Upper lobe of right lung (tissue), 1 donor: ENCODE data around the gene KITLG. TPM values are rescaled to one million over a fixed set of nuclear protein-coding genes. Genes with fewer than 3 reads are reported as not detected.

Experiments
- ATAC-seq: fragments of 200-7000 bp; cut with Tn5 transposase; one replicate; pipeline ENCODE4 v1.9.1; 2020; ENCODE audit warnings: mild to moderate bottlenecking, moderate library complexity
- DNase-seq: peaks from one replicate; pipeline ENCODE4 v3.0.0-alpha.2; 2020
- H3K27ac ChIP-seq: fragments of 200-600 bp; one replicate; pipeline ENCODE4 v1.8.0; 2022
- H3K27me3 ChIP-seq: fragments of 200-600 bp; one replicate; pipeline ENCODE4 v1.8.0; 2022; ENCODE audit warnings: mild to moderate bottlenecking
- H3K36me3 ChIP-seq: fragments of 200-600 bp; one replicate; pipeline ENCODE4 v1.8.0; 2022
- H3K4me1 ChIP-seq: fragments of 200-600 bp; one replicate; pipeline ENCODE4 v1.8.0; 2022
- H3K4me3 ChIP-seq: fragments of 200-600 bp; one replicate; pipeline ENCODE4 v1.8.0; 2022; ENCODE audit warnings: mild to moderate bottlenecking
- H3K9me3 ChIP-seq: fragments of 200-600 bp; one replicate; pipeline ENCODE4 v1.8.0; 2022
- intact Hi-C: fragments of 100-400 bp; cut with DNase I; formaldehyde crosslinking; loops from one replicate; pipeline ENCODE4 v1.11.0; 2022
- total RNA-seq: library from RNA; stranded (reverse); fragmentation: NEBNext Ultra II Directional; extraction: Animal tissue kit (Norgen Biotek cat#: 25700); gene quantifications from one replicate; pipeline ENCODE4 v1.2.1, GENCODE V29; 2021
- TF ChIP-seq, protein P1 (sequence below): fragments of 200-600 bp; IDR thresholded peaks from one replicate; pipeline ENCODE4 v1.8.0; 2022; ENCODE audit warnings: antibody characterized with exemption
- donor health status: DM: no; HTN: yes; CAD: no; lungs with severe emphysema.

KITLG gene
- total RNA-seq, 1 donor from 2014 or later, result 68.1 TPM

DNA sequence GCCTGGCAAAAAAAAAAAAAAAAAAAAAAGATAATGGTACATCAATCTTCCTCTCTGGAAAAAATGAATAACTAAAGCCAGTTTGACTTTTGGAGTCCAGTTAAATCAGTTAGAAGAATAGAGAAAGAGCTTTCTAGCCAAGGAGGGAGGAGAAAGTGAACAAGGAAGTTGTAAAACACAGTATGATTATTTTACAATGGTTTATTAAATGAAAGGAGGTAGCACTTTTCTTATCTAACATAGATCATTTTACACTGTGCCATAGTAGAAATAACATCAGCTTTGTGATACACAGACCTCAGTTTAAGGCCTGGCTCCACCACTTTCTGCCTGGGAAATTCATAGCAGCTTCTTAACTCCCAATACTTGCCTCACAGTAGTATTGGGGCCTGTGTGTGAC is 15.4 kb upstream of the KITLG start:
- Histone ChIP-seq H3K36me3 (no peaks in the 10 kb centered on the region), H3K9me3 (no peaks in the 10 kb centered on the region), H3K27ac (no peak overlapping the region), H3K4me1 (no peaks in the 10 kb centered on the region), H3K27me3 (no peaks in the 10 kb centered on the region), H3K4me3 (no peak overlapping the region)
- no peak for DNase-seq
- ATAC-seq, result no peak
- intact Hi-C loops, result no loop called here
- TF ChIP-seq, protein P1, sequence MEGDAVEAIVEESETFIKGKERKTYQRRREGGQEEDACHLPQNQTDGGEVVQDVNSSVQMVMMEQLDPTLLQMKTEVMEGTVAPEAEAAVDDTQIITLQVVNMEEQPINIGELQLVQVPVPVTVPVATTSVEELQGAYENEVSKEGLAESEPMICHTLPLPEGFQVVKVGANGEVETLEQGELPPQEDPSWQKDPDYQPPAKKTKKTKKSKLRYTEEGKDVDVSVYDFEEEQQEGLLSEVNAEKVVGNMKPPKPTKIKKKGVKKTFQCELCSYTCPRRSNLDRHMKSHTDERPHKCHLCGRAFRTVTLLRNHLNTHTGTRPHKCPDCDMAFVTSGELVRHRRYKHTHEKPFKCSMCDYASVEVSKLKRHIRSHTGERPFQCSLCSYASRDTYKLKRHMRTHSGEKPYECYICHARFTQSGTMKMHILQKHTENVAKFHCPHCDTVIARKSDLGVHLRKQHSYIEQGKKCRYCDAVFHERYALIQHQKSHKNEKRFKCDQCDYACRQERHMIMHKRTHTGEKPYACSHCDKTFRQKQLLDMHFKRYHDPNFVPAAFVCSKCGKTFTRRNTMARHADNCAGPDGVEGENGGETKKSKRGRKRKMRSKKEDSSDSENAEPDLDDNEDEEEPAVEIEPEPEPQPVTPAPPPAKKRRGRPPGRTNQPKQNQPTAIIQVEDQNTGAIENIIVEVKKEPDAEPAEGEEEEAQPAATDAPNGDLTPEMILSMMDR, result no peak

DNA sequence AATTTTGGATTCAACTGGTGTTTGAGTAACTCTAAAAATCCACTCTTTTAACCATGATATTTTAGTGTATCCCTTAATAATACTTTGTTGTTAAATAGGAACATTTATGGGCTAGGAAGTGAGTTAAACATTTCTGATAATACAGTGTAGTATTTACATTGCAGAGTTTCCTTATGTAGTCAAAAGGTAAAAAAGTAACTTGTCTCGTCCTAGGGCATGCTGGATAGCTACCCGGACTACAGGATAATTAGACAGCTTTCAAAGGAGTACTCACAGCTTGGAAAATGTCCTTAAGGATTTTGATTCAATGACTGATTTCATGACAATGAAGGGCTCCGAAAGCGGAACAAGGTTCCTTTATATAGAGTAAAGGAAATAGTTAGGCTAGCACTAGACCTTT is 14.5 kb upstream of the KITLG start:
- H3K4me1 ChIP-seq, result no peaks in the 10 kb centered on the region
- H3K36me3 ChIP-seq, result no peaks in the 10 kb centered on the region
- intact Hi-C loops, result no loop called here
- no peak overlapping the region for H3K4me3 ChIP-seq
- H3K27me3 ChIP-seq, result no peaks in the 10 kb centered on the region
- no peak for ATAC-seq
- no peak for DNase-seq
- no peaks in the 10 kb centered on the region for H3K9me3 ChIP-seq
- no peak overlapping the region for H3K27ac ChIP-seq
- TF ChIP-seq, protein P1, result no peak

DNA sequence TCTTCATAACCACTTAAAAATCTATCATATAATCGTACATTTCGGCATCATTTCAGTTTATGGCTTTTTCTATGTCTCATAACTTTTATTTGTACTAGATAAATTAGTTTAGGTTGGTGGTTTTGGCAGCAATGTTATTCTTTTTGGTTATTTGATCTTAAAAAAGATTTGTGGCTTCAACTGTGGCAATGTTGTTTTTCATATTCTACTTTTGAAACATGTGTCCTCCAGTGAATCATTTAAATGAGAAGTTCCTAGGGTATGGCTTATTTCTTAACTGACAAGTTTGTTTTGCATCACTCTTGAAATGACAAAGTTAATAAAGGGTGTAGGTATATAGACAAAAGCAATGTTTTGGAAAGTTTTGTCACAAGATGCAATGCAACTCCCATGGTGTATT is 11.1 kb upstream of the KITLG start:
- no peak overlapping the region for H3K4me3 ChIP-seq
- H3K27ac ChIP-seq, result no peak overlapping the region
- no peak for ATAC-seq
- H3K27me3 ChIP-seq, result no peaks in the 10 kb centered on the region
- no peak for DNase-seq
- intact Hi-C loops, result no loop called here
- TF ChIP-seq, protein P1, result no peak
- H3K4me1 ChIP-seq, result no peaks in the 10 kb centered on the region
- no peaks in the 10 kb centered on the region for H3K9me3 ChIP-seq
- no peaks in the 10 kb centered on the region for H3K36me3 ChIP-seq

DNA sequence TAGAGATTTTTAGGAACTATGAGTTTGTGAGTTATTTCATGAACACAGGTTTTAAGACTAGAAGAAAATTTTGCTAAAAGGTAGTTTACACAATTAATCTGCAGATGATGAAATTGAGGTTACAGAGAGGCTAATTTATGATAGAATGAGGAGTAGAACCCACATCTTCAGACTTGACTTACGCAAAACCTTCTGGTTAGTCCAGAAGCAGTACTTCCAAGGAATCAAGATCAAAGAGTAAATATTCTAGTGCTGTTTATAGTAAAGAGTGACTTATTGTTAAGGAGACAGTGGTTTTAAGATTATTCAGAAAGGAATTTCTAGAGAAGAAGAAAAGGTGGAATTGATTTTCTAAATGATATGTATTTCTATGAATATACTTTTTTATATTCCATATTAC is 10.6 kb upstream of the KITLG start:
- Histone ChIP-seq H3K9me3 (no peaks in the 10 kb centered on the region), H3K36me3 (no peaks in the 10 kb centered on the region), H3K4me3 (no peak overlapping the region), H3K27ac (no peak overlapping the region), H3K27me3 (no peaks in the 10 kb centered on the region), H3K4me1 (no peaks in the 10 kb centered on the region)
- TF ChIP-seq, protein P1, result no peak
- intact Hi-C loops, result no loop called here
- no peak for ATAC-seq
- DNase-seq, result no peak

DNA sequence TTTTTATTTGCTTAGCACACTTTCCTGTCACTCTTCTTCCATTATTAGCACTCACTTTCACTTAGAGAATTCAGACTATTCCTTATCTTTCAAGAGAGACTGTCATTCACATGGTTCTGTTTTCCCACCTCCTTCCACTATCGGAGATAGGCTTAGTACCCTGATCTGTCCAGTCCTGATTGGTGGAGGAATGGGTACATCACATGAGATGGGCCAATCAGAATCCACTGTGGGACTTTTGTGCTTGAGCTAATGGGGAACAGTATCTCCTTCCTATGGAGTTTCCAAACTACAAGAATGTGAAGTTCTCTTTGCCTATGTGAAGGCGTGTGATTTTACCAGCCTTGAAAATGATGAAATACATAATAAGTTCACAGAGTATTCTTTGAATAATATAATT is 4.8 kb upstream of the KITLG start:
- Histone ChIP-seq H3K4me1 (no peaks in the 10 kb centered on the region), H3K27ac (no peak overlapping the region), H3K4me3 (no peak overlapping the region), H3K27me3 (no peaks in the 10 kb centered on the region), H3K36me3 (no peaks in the 10 kb centered on the region), H3K9me3 (no peaks in the 10 kb centered on the region)
- DNase-seq (no peak), ATAC-seq (no peak)
- intact Hi-C loops, result no loop called here
- TF ChIP-seq, protein P1, result no peak

DNA sequence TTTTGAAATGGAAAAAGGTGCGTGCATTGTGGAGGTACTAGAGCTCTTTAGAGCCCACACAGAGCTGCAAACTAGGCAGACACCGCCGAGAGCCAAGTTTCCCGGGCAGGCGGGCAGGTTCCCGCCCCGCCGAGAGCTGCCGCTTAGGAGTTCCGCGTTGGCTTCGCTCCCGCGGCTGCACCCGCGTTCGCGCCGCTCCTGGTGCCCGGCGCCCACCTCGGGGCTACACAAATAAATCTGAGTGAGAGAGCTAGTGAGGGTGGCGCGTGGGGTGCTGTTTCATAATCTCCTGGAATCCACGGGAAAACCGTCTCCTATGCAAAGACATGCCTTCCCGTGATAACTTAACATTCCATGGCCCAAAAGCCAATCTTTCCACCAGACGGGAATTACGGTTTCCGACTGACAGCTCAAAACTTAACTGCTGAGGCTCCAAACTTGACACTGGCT is 645 bp downstream of the KITLG start:
- H3K4me1 ChIP-seq, result peaks cover 6% of the 10 kb centered on the region
- intact Hi-C loops, result no loop called here
- H3K27me3 ChIP-seq, result no peaks in the 10 kb centered on the region
- DNase-seq (peak; percentile 76), ATAC-seq (peak; percentile 57)
- H3K9me3 ChIP-seq, result no peaks in the 10 kb centered on the region
- TF ChIP-seq, protein P1, result no peak
- peak overlapping the region; percentile 81 for H3K27ac ChIP-seq
- H3K36me3 ChIP-seq, result no peaks in the 10 kb centered on the region
- peak overlapping the region; percentile 77 for H3K4me3 ChIP-seq
